ENCODE results near the gene CALN1.

- TF ChIP-seq, protein P1, sequence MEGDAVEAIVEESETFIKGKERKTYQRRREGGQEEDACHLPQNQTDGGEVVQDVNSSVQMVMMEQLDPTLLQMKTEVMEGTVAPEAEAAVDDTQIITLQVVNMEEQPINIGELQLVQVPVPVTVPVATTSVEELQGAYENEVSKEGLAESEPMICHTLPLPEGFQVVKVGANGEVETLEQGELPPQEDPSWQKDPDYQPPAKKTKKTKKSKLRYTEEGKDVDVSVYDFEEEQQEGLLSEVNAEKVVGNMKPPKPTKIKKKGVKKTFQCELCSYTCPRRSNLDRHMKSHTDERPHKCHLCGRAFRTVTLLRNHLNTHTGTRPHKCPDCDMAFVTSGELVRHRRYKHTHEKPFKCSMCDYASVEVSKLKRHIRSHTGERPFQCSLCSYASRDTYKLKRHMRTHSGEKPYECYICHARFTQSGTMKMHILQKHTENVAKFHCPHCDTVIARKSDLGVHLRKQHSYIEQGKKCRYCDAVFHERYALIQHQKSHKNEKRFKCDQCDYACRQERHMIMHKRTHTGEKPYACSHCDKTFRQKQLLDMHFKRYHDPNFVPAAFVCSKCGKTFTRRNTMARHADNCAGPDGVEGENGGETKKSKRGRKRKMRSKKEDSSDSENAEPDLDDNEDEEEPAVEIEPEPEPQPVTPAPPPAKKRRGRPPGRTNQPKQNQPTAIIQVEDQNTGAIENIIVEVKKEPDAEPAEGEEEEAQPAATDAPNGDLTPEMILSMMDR (IDR thresholded peaks at IDR 0.05; ENCODE audit: low read length), result no peak
- no peak for TF ChIP-seq EZH2 (optimal IDR thresholded peaks at IDR 0.05; ENCODE audit: low read depth, low read length)
These were observed 543.3 kb downstream of the CALN1 start for GRCh38 chr7:71868797-71869196.
